ENCODE measurements around the gene DKK3.

The DKK3 gene

DNA sequence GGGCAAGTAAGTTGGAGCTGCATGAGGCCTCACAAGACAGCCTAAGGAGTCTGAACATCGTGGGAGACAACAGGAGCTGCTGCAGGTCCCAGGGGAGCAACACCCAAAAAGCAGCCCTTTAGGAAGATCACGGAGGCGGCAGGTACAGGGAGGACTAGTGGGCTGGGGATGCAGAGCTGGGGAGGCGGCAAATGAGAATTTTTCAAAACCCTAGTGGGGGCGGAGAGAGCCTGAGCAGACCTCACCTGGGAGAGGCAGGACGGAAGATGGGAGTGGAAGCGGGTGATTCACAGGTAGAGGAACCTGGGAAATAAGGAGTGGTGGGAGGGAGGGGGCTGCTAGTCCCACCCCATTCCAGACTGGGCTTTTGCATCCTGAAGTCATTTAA lies 42.1 kb downstream of the DKK3 start:
- no peak for DNase-seq

DNA sequence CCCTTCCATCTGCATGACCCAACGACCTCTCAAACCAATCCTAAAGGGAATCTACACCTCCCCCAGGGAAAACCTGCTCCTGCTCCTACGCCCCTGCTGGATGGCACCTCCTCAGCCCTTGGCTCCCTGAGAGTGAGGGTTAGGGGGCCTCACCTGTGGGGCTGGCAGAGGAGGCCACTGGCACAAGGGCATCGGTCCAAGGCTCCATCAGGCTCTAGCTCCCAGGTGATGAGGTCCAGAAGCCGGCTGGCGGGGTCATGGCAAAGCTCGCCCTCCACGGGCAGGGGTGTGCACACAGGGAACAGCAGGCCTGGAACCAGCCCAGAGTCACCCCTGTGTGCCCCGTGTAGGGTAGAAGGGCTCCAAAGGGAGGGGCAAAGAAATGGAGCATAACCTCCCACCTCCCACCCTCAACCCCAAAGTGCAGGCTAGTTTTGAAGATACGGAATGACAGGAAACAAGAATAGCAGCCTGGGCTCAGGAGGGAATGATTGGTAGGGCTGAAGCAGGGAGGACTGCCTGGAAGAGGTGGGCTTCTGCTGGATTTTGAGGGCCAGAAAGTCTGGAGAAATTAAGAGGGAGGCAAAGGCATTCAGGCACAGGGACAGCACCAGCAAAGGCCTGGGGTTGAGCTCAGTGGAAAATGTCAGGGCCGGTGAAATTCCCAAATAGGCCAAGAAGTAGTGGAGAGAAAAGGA lies 42.6 kb downstream of the DKK3 start:
- DNase-seq = no peak

DNA sequence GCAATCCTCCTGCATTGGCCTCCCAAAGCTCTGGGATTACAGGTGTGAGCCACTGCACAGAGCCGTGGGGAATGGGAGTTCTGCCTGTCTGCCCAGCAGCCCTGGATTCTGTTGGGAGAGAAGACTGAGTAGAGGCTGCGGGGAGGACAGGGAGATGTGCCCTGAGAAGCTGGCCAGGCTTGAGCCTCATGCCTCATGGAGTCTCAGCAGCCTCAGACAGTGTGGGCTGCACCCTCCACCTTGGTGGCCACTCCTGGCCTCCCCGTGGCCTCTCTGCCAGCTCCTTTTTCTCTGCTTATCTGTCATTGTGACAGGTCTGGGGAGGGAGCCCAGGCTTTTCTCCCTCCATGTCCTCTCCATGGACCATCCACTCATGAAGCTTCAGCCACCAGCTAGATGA lies 43.2 kb downstream of the DKK3 start:
- DNase-seq = no peak

DNA sequence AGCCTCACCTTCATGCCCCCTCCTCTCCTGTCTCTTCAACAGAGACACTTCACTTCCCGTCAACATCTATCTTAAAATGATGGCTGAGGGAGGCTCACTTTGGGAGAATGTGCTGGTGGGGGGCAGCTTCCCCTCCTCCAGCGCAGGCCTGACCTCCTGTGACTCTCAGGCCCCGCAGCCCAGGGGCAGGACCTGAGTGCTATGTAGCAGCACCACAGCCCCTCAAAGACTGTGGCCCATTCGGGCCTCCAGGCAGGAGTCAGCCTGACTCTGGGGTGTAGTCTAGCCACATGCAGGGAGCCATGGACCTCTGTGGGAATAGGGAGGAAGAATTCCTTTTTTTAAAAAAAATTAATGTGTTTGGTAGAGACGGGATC lies 43.7 kb downstream of the DKK3 start:
- no peak for DNase-seq

DNA sequence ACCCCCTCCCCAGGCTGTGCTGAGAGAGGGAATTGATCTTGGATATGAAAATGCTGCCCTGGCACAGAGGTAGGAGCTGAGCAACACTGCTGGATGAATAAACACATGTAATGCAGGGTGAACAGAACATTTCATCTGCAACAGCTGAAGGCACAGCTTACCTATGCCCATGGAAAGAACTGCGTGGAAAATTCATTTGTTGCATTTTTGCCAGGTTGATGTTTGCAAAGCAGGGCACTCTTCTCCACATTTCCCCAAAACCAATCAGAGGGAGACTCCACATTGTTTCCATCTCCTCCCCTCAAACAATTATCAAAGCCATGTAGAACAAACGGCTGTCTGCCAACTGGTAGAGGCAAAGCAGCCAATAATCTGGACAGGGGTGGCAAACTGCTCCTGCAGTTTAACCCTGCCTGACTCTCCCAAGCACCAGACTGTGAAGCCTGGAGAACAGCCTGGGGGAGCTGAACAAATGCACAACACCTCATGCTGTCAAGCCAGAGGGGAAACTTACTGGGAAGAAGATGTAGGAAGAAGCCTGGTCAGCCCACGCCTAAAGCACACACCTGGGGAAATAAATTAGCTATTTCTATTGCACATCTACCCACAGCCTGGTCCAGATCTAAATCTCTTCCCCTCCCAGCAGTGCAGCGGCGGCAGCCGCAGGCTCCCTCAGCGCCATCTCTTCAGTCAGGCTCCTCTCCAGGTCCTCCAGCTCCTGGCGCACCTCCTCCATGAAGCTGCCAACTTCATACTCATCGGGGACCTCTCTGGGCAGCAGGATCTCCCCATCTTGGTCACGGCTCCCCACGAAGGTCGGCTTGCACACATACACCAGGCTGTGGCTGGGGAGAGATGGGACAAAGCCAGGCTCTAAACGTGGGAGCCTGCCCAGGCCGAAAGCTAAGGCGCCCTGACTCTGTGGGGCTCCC lies 44.3 kb downstream of the DKK3 start:
- DNase-seq = no peak

DNA sequence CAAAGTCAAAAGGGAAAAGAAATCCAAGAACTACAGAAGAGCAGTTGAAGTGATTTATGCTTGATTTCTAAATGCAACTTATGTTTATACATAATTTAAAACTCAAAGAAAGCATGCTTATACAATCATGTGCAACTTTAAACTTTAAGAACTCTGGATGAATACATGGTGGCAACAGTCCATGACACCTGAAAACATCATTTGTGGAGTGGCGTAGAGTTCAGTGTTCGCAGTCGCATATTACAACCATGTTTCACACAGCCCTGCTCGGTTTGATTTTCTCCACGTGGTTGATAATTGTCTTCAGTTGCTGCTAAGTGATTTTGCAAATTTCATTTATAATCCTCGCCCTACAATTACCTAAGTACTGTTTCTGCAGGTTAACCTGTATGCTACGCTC lies 45.4 kb downstream of the DKK3 start:
- no peak for DNase-seq

DNA sequence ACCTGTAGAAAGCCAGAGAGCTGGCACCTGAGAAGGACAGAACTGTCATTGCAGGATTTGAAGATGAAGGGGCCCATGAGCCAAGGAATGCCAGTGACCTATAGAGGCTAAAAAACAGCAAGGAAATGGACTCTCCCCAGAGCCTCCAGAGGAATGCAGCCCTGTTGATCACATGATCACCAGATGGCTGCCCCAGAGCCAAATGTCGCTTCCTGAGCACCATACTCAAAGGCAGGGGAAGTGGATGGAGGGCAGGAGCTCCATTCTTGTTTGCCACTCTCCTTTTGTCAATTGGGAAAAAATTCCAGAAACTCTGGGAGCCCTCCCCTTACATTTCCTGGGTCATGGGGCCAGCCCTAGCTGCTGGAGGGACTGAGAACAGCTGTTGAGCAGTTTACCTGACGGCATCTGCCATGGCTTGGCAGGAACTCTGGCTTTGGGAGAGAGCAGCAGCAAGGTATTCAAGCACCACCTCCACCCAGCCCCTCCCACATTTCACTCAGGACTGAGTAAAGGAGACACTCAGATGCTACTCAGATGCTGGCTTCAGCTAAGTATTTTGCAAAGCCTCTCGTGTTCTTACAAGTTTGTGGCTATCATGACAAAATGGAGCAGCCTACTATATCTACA lies 46.9 kb downstream of the DKK3 start:
- no peak for DNase-seq

DNA sequence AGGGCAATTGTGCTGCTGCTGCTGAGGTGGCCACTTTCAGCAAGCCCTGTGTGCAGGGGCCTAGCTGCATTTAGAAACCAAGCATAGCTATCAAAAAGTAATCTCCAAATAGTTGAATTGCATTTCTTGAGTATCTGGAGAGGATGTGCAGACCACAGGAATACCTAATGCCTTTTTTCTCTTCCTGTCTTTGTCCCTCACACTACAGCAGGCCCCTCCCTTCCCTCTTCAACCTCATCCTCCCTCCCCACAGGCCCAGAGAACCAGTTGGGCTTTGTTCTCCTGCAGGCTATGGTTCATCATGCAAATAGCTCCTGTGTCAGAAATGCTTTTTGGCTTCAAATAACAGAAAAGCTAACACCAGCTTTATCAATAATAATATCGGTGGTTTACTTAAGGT lies 47.7 kb downstream of the DKK3 start:
- DNase-seq = no peak

DNA sequence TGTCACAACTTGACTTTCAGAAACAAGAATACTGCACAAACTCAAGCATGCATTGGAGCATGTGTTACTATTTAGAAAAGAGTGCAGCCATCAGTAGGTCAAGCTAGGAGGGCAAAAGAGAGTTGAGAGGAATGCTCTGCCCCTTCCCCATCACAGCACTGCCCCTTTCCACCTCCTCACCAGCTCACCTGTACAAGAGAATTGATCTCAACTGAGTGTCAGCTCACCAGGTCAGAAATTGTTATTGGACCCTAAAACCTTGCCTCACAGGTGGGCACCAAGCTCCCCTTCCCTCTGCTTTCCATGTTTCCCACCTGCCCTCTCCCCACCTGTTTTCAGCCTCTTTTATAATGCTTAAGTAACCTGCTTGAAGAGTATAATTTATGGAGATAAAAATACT lies 48.8 kb downstream of the DKK3 start:
- no peak for DNase-seq

DNA sequence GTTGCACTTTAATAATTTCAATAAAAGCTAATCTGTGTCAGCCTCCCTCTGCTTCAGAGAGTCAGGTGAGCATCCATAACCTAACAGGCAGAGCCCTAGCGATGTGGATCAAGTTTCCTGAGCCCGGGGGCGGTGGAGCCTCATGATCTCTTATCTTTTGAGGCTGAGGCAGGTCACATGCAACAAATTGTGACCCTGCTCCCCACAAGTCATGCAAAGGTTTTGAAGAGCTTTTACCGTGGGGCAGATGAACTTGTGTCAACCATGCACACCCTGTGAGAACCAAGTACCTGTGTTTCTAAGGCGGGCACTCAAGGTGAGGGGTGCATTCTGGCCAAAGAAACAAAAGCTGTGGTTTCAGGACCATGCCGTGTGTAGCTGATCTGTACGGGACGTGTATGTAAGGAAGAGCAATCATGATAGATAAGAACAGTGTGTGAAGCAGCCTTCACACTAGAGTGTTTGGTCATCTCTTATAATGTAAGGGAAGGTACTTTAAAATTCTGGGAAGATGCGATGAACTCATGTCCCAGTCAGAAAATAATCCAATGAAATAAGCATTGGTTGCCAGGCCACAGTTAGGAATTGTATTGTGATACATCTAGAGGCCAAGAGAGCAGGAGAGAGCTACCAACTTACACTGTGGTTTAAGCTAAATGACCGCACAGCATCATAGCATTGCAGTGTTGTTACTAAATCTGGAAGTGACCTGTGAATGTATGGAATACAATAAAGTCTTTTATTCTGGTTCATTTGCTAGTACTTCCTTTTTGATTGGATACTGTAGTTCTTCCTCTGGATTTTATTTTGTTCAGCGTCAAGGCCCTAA lies 49.8 kb downstream of the DKK3 start:
- no peak for DNase-seq

DNA sequence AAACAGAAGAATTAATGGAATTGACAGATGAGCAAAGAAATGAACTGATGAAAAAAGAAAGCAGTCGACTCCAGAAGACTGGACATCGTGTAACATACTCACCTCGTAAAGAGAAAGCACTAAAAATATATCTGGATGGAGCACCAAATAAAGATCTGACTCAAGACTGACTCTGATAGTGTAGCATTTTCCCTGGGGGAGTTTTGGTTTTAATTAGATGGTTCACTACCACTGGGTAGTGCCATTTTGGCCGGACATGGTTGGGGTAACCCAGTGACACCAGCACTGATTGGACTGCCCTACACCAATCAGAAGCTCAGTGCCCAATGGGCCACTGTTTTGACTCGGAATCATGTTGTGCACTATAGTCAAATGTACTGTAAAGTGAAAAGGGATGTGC lies 52.4 kb downstream of the DKK3 start:
- DNase-seq = no peak

DNA sequence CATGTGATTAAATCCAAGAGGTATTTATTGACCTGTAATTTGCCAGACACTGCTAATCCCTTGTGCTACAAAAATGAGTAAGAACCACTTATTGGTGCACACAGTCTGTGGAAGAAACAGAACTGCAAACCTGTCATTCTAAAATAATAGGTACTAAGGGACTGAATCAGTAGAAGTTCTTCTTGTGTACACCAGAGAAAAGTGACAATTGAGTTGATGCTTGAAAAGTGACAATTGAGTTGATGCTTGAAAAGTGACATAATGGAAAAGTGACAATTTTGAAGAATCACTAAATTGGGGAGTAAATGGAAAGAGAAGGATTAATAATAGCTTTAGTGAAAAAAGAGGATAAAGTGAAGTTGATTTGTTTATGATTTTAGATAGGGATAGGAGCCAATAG lies 56.4 kb downstream of the DKK3 start:
- no peak for DNase-seq

DNA sequence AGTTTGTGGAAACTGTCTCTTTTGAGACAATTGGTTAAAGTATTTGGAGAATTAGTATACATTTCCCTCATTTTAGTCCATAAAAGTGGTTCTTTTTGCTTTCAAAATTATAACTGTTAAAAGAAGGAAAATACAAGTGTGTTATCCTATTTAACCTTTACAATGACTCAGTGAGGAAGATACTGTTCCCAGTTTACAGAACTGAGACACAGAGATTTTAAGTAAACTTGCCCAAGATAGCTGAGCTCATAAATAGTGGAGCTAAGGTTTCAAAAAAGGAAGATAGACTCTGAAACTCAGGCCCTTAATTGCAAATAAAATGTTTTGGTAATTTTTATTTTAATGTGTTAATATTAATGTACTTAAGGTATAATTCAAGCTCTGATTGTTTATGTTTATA lies 58.9 kb downstream of the DKK3 start:
- no peak for DNase-seq

DNA sequence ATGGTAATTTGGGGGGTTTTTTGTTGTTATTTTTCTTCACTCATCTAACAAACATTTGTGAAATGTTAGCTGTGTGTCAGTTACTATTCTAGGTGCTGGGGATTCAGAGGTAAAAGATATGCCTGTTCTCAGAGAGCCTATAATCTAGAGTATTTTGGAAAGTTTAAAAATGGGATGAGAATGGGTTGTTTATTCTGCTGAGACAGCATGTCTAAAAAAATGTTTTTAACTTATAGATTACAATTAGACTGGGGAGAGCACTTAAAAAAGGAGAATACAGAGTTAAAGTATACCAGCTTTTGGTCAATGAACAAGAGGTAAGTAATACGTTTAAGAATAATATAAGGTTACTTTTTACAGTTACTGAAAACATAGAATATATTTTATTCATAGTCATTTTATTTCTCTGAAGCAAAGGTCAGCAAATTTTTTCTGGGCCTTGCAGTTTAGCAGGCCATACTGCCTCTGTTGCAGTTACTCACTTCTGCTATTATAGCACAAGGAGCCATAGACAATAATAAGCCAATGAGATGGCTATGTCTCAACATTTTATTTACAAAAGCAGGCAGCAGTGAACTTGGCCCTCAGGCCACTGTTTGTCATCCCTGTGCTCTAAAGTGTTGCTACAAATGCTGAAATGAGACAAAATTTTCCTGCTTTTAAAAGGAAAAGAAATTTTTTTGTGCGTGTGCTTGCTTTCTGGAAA lies 60.0 kb downstream of the DKK3 start:
- DNase-seq = no peak

DNA sequence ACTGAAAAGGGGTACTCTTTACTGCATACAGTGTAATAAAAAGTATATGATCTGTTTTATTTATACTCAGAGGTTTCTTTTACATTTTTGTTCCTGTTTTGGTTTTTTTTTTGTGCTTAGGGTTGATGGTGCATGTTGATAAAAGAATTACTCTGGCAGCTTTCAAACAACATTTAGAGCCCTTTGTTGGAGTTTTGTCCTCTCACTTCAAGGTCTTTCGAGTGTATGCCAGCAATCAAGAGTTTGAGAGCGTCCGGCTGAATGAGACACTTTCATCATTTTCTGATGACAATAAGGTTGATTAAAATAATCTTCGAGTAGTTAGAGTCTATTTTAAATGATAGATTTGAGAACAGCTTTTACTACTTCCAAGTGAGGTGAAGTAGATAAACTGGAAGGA lies 60.6 kb downstream of the DKK3 start:
- DNase-seq = no peak

DNA sequence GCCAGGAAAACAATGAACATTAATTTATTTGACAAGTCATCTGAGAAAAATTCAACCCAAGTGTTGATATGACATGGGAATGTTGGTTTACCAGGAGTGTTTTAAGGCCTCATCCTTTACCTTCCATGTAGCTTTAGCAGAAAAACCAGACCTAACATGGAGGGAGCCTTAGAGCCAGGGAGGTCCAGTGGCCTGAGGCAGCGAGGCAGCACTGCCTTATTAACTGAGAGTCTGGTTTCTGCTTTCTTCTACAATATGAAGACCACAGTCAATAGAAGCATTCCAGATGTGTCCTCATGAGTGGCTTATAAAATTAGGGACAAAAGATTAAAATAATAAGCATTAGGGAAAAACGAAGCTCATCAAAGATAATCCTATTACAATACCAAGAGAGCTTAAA lies 61.5 kb downstream of the DKK3 start:
- no peak for DNase-seq

DNA sequence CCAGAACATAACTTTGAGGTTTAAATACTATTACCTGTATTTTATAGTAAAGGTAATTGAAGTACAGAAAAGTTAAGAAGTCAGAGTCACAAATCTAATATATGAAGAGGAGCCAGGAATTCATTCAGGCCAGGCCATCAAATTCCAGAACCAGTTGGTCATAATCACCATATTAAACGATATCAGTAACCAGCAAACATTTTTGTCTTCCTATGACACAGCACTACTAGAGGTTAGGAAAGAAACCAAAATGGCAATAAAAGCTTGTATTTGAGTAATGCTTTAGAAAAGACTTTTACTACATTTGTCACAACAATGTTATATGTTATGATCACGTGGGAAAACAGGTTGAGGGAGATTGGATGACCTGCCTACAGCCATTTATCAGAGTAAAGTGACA lies 62.2 kb downstream of the DKK3 start:
- DNase-seq = no peak

DNA sequence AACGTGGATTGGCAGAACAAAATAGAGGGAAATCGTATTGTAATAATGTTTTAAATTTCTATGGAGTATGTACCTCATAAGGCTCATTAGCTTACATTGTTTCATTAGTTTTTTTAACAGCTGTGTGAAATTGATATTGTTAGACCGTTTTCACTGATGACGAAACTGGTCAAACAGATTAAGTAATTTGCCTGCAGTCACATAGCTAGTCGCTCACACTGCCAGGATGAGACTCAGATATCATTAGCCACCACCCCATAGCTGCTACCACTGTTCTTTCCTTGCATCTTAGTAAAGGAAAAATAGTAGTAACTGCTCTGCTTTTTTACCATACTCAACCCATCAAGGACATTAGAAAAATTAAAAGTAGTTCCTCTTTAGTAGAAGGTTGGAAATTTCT lies 64.0 kb downstream of the DKK3 start:
- no peak for DNase-seq

DNA sequence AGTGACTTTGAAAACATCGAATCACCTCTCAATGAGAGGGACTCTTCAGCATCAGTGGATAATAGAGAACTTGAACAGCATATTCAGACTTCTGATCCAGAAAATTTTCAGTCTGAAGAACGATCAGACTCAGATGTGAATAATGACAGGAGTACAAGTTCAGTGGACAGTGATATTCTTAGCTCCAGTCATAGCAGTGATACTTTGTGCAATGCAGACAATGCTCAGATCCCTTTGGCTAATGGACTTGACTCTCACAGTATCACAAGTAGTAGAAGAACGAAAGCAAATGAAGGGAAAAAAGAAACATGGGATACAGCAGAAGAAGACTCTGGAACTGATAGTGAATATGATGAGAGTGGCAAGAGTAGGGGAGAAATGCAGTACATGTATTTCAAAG lies 65.8 kb downstream of the DKK3 start:
- no peak for DNase-seq

DNA sequence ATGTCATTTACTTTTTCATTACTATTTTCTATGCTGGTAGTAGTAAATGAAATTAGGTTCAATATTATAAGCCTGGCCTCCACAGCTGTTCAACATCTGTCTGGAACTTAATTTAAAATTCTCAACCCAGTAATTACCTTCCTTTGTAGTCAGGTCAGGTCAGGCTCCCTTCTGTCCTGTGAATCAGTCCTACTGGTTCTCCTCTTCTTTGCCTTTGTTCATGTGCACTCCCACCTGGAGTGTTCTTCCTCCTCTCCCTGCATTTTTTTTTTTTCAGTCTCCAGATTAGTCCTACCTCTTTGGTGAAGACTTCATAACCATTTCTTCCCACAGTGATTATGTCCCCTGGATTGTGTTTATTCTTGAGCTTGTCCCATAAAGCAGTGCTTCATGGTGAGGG lies 67.9 kb downstream of the DKK3 start:
- peak; percentile 39 for DNase-seq

DNA sequence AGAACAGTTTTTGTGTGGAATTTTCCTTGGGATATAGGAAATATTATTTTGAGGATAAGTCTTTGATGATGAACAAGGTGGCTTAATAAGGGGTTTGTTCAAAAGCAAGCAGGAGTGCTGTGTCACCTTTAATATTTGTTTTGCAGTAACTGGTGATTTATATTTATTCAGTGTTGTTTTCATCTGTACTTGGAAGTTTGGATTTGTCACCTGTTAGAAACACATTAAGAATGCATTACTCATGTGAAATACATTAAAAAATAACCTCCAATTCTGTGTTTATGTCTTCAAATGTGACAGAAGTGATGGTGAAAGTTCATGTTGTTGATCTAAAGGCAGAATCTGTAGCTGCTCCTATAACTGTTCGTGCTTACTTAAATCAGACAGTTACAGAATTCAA lies 70.5 kb downstream of the DKK3 start:
- peak; percentile 59 for DNase-seq

DNA sequence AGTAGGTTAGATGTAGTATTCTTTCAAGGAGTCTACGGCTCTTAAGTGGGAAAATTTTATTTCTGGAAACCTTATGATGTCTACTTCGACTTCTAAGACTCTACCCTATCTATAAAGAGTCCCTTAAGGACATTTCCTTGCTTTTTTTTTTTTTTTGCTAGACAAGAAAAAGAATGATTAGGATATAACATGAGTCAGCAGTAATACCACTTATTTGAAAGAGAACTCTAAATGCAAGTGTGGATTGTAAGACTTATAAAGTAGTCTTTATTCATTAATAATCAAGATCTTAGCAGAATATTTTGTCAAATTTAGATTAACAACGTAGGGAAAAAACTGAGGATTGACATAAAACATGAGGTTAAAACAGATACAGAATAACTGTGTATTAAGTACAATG lies 71.0 kb downstream of the DKK3 start:
- DNase-seq = no peak

DNA sequence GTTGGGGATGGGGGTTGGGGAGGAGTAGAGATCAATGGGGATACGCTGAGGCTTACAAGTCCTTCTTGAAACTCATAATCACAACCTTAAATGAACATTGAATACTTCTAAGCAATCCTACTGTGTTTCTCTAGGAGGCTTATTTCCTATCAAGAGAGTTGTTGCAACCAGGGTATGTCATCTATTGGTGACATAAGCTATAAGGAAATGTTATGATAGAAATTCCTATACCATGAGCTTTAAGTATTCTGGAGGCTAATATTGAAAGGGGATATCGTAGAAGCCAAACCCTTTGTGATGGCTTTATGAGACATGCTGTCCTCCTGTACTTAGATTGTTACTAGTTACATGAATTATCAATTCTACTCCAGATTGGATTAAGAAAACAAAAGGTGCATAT lies 72.9 kb downstream of the DKK3 start:
- no peak for DNase-seq

All from NCI-H1417 treated with DMSO at 0.1 percent for 48 hours (cell line).